Prostate gland (tissue), 2 donors: ENCODE results near the gene SCUBE1.

Experiments used
- CTCF ChIP-seq, 4 experiments: fragments of 200-600 bp in 2 of 4; fragments of 450-650 bp in 2 of 4; sonication (generic) in 2 of 4; IDR thresholded peaks; 1 replicate in 3 of 4; 2 replicates in 1 of 4; pipeline ENCODE4 v1.5.1; 2016 to 2019; ENCODE audit warnings: antibody characterized with exemption in 4 of 4, mild to moderate bottlenecking in 2 of 4, moderate library complexity in 2 of 4
- POLR2A ChIP-seq: fragments of 450-650 bp; IDR thresholded peaks from one replicate; pipeline ENCODE4 v1.6.1; 2016; ENCODE audit warnings: antibody characterized with exemption, mild to moderate bottlenecking
- POLR2AphosphoS5 ChIP-seq: sonication (generic); formaldehyde crosslinking; IDR thresholded peaks from one replicate; pipeline ENCODE4 v1.6.1; 2017; ENCODE audit warnings: antibody characterized with exemption

- no peak for TF ChIP-seq POLR2AphosphoS5
- no peak for TF ChIP-seq CTCF (IDR thresholded peaks at IDR 0.05)
- no peak for TF ChIP-seq POLR2A
Measured at GRCh38 chr22:43344520-43344787, 1.3 kb upstream of the SCUBE1 start.
